SK-N-SH treated with all-trans-retinoic acid at 6 μM for 48 hours (cell line): ENCODE results near the gene POLK.
"Not testable (repeated sequence)": the region's sequence is repeated elsewhere in the genome, so short reads cannot be mapped to it uniquely, and the experiment has no call there.

Experiments used
- ATAC-seq: fragments of 200-7000 bp; cut with Tn5 transposase; 3 replicates; pipeline ENCODE4 v1.9.1; 2020; ENCODE audit warnings: mild to moderate bottlenecking, moderate library complexity
- ARNTL ChIP-seq: fragments of 450-650 bp; formaldehyde crosslinking; IDR thresholded peaks from 2 replicates; pipeline ENCODE4 v1.5.0; 2020; ENCODE audit warnings: low read depth, mild to moderate bottlenecking, moderate library complexity, borderline replicate concordance
- BACH2 ChIP-seq: fragments of 250-450 bp; sonication (Bioruptor Pico); IDR thresholded peaks from 2 replicates; pipeline ENCODE4 v1.9.0; 2021; ENCODE audit warnings: mild to moderate bottlenecking, borderline replicate concordance
- ESRRG ChIP-seq: fragments of 250-450 bp; sonication (Bioruptor Pico); IDR thresholded peaks from 2 replicates; pipeline ENCODE4 v1.6.1; 2021; ENCODE audit warnings: mild to moderate bottlenecking
- ISL1 ChIP-seq: fragments of 250-450 bp; sonication (Bioruptor Pico); IDR thresholded peaks from 2 replicates; pipeline ENCODE4 v2.1.2; 2022; ENCODE audit warnings: mild to moderate bottlenecking, moderate library complexity
- PPARA ChIP-seq: fragments of 250-450 bp; sonication (Bioruptor Pico); IDR thresholded peaks from 2 replicates; pipeline ENCODE4 v1.5.0; 2020; ENCODE audit warnings: mild to moderate bottlenecking, borderline replicate concordance
- RARB ChIP-seq: fragments of 250-450 bp; sonication (Bioruptor Pico); IDR thresholded peaks from 2 replicates; pipeline ENCODE4 v1.8.0; 2021; ENCODE audit warnings: mild to moderate bottlenecking, moderate library complexity
- SNAI2 ChIP-seq: fragments of 250-450 bp; sonication (Bioruptor Pico); IDR thresholded peaks from 2 replicates; pipeline ENCODE4 v1.5.0; 2020; ENCODE audit warnings: mild to moderate bottlenecking, moderate library complexity
- TCF4 ChIP-seq: fragments of 250-450 bp; sonication (Bioruptor Pico); IDR thresholded peaks from 2 replicates; pipeline ENCODE4 v1.8.0; 2021; ENCODE audit warnings: mild to moderate bottlenecking, moderate library complexity, borderline replicate concordance
- TOX ChIP-seq: fragments of 250-450 bp; sonication (Bioruptor Pico); IDR thresholded peaks from 2 replicates; pipeline ENCODE4 v1.8.0; 2021; ENCODE audit warnings: mild to moderate bottlenecking, moderate library complexity, borderline replicate concordance
- ZC3H10 ChIP-seq: fragments of 250-450 bp; sonication (Bioruptor Pico); IDR thresholded peaks from 2 replicates; pipeline ENCODE4 v1.5.1; 2021; ENCODE audit warnings: mild to moderate bottlenecking, moderate library complexity
- ZFP3 ChIP-seq: fragments of 250-450 bp; sonication (Bioruptor Pico); IDR thresholded peaks from 2 replicates; pipeline ENCODE4 v1.5.0; 2020; ENCODE audit warnings: mild to moderate bottlenecking, moderate library complexity
- ZNF565 ChIP-seq: fragments of 450-650 bp; formaldehyde crosslinking; conservative IDR thresholded peaks from 2 replicates; pipeline ENCODE4 v1.5.0; 2020; ENCODE audit warnings: low read depth, mild to moderate bottlenecking, moderate library complexity
- ZNF70 ChIP-seq: fragments of 450-650 bp; formaldehyde crosslinking; IDR thresholded peaks from 2 replicates; pipeline ENCODE4 v1.5.0; 2020; ENCODE audit warnings: mild to moderate bottlenecking, moderate library complexity
- ZNF8 ChIP-seq: fragments of 450-650 bp; formaldehyde crosslinking; IDR thresholded peaks from 2 replicates; pipeline ENCODE4 v1.5.0; 2020; ENCODE audit warnings: mild to moderate bottlenecking, moderate library complexity
- TF ChIP-seq, protein P1 (sequence below): fragments of 250-450 bp; sonication (Bioruptor Pico); IDR thresholded peaks from 2 replicates; pipeline ENCODE4 v1.8.0; 2020; ENCODE audit warnings: mild to moderate bottlenecking, moderate library complexity, borderline replicate concordance
- TF ChIP-seq, protein P2 (sequence below): fragments of 250-450 bp; sonication (Bioruptor Pico); IDR thresholded peaks from 2 replicates; pipeline ENCODE4 v1.5.1; 2021; ENCODE audit warnings: mild to moderate bottlenecking, moderate library complexity
- TF ChIP-seq, protein P3 (sequence below): fragments of 250-450 bp; sonication (Bioruptor Pico); IDR thresholded peaks from 2 replicates; pipeline ENCODE4 v1.8.0; 2021; ENCODE audit warnings: low read depth, mild to moderate bottlenecking, moderate library complexity, borderline replicate concordance
- TF ChIP-seq, protein P4 (sequence below): fragments of 250-450 bp; sonication (Bioruptor Pico); IDR thresholded peaks from 2 replicates; pipeline ENCODE4 v1.5.0; 2020; ENCODE audit warnings: mild to moderate bottlenecking, moderate library complexity

POLK gene

DNA sequence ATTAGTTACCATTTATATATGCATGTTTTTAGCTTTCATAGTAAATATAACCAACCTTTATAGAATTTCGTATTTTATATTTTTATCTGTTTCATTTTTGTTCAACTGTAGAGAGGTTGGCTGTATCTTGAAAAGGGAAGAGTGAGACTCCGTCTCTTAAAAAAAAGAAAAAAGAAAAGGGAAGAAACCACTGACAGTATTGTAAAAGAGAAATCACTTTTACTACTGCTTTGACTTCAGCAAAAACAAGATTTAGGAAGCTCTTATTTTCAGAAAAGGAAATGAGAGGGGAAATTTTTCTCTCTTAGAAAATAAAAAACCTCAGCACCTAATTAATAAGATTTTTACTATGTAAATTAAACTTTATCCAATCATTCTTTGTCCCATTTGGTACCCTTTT, 14.4 kb downstream of the POLK start (continued):
- TF ChIP-seq TCF4: no peak

DNA sequence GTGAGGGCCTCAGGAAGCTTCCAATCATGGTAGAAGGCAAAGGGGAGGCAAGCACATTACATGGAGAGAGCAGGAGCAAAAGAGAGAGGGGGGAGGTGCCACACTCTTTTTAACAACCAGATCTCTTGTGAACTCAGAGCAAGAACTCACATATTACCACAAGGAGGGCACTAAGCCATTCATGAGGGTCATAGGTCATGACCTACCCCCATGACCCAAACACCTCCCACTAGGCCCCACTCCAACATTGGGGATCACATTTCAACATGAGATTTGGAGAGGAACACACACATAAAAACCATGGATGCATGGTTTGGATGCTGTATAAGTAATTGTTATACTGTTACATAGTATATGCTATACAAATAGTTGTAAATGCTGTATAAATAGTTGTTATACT, 17.5 kb downstream of the POLK start:
- no peak for ATAC-seq
- TF ChIP-seq ZNF8 (no peak), ZFP3 (CRISPR knock-in tag) (no peak), ISL1 (CRISPR knock-in tag) (no peak), ZNF565 (no peak), ZC3H10 (CRISPR knock-in tag) (no peak), ARNTL (CRISPR knock-in tag) (no peak), BACH2 (CRISPR knock-in tag) (no peak), PPARA (CRISPR knock-in tag) (no peak), ESRRG (no peak), ZNF70 (CRISPR knock-in tag) (no peak)
- TF ChIP-seq, protein P1, sequence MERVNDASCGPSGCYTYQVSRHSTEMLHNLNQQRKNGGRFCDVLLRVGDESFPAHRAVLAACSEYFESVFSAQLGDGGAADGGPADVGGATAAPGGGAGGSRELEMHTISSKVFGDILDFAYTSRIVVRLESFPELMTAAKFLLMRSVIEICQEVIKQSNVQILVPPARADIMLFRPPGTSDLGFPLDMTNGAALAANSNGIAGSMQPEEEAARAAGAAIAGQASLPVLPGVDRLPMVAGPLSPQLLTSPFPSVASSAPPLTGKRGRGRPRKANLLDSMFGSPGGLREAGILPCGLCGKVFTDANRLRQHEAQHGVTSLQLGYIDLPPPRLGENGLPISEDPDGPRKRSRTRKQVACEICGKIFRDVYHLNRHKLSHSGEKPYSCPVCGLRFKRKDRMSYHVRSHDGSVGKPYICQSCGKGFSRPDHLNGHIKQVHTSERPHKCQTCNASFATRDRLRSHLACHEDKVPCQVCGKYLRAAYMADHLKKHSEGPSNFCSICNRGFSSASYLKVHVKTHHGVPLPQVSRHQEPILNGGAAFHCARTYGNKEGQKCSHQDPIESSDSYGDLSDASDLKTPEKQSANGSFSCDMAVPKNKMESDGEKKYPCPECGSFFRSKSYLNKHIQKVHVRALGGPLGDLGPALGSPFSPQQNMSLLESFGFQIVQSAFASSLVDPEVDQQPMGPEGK (CRISPR knock-in tag): no peak
- TF ChIP-seq, protein P2, sequence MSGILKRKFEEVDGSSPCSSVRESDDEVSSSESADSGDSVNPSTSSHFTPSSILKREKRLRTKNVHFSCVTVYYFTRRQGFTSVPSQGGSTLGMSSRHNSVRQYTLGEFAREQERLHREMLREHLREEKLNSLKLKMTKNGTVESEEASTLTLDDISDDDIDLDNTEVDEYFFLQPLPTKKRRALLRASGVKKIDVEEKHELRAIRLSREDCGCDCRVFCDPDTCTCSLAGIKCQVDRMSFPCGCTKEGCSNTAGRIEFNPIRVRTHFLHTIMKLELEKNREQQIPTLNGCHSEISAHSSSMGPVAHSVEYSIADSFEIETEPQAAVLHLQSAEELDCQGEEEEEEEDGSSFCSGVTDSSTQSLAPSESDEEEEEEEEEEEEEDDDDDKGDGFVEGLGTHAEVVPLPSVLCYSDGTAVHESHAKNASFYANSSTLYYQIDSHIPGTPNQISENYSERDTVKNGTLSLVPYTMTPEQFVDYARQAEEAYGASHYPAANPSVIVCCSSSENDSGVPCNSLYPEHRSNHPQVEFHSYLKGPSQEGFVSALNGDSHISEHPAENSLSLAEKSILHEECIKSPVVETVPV (CRISPR knock-in tag): no peak
- TF ChIP-seq, protein P3, sequence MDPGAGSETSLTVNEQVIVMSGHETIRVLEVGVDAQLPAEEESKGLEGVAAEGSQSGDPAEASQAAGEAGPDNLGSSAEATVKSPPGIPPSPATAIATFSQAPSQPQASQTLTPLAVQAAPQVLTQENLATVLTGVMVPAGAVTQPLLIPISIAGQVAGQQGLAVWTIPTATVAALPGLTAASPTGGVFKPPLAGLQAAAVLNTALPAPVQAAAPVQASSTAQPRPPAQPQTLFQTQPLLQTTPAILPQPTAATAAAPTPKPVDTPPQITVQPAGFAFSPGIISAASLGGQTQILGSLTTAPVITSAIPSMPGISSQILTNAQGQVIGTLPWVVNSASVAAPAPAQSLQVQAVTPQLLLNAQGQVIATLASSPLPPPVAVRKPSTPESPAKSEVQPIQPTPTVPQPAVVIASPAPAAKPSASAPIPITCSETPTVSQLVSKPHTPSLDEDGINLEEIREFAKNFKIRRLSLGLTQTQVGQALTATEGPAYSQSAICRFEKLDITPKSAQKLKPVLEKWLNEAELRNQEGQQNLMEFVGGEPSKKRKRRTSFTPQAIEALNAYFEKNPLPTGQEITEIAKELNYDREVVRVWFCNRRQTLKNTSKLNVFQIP (CRISPR knock-in tag): no peak
- TF ChIP-seq, protein P4, sequence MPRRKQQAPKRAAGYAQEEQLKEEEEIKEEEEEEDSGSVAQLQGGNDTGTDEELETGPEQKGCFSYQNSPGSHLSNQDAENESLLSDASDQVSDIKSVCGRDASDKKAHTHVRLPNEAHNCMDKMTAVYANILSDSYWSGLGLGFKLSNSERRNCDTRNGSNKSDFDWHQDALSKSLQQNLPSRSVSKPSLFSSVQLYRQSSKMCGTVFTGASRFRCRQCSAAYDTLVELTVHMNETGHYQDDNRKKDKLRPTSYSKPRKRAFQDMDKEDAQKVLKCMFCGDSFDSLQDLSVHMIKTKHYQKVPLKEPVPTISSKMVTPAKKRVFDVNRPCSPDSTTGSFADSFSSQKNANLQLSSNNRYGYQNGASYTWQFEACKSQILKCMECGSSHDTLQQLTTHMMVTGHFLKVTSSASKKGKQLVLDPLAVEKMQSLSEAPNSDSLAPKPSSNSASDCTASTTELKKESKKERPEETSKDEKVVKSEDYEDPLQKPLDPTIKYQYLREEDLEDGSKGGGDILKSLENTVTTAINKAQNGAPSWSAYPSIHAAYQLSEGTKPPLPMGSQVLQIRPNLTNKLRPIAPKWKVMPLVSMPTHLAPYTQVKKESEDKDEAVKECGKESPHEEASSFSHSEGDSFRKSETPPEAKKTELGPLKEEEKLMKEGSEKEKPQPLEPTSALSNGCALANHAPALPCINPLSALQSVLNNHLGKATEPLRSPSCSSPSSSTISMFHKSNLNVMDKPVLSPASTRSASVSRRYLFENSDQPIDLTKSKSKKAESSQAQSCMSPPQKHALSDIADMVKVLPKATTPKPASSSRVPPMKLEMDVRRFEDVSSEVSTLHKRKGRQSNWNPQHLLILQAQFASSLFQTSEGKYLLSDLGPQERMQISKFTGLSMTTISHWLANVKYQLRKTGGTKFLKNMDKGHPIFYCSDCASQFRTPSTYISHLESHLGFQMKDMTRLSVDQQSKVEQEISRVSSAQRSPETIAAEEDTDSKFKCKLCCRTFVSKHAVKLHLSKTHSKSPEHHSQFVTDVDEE (CRISPR knock-in tag): no peak
- TF ChIP-seq, all 23 proteins: peak for 0

DNA sequence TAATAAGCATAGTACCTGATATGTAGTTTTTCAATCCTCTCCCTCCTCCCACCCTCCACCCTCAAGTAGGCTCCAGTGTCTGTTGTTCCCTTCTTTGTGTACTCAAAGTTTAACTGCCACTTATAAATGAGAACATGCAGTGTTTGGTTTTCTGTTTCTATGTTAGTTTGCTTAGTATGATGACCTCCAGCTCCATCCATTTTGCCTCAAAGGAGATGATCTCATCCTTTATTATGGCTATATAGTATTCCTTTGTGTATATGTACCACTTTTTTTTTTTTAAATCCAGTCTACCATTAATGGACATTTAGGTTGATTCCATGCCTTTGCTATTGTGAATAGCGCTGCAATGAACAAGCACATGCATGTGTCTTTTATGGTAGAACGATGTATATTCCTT, 20.5 kb downstream of the POLK start:
- no peak for ATAC-seq
- TF ChIP-seq ESRRG (no peak), ZNF8 (peak; percentile 60; the same call in 1 of the 2 replicates), ZNF70 (CRISPR knock-in tag) (peak; percentile 44; the same call in 1 of the 2 replicates), SNAI2 (CRISPR knock-in tag) (no peak), PPARA (CRISPR knock-in tag) (no peak), ISL1 (CRISPR knock-in tag) (no peak), TCF4 (no peak)
- TF ChIP-seq, protein P1 (CRISPR knock-in tag): no peak

DNA sequence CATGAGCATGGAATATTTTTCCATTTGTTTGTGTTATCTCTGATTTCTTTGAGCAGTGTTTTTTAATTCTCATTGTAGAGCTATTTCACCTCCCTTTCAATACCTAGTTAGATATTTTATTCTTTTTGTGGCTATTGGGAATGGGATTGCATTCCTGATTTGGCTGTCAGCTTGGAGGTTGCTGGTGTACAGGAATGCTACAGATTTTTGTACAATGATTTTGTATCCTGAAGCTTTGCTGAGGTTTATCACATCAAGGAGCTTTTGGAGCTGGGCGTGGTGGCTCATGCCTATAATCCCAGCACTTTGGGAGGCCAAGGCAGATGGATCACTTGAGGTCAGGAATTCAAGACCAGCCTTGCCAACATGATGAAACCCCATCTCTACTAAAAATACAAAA, 22.0 kb downstream of the POLK start:
- ATAC-seq: not testable (repeated sequence)

DNA sequence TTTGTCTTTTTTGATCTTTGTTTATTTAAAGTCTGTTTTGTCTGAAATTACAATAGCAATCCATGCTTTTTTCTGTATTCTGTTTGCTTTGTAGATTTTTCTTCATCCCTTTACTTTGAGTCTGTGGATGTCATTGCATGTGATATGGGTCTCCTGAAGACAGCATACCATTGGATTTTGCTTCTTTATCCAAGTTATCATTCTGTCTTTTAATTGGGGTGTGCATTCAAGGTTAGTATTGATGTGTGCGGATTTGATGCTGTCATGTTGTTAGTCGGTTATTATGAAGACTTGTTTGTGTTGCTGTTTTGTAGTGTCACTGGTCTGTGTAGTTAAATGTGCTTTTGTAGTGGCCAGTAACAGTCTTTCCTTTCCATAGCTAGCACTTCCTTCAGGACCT, 23.0 kb downstream of the POLK start:
- TF ChIP-seq TOX (CRISPR knock-in tag) (no peak), ESRRG (no peak), ZNF8 (no peak), RARB (CRISPR knock-in tag) (no peak), ZNF565 (no peak)
- TF ChIP-seq, protein P3 (CRISPR knock-in tag): no peak
- TF ChIP-seq, all 23 proteins: peak for 0
- no peak for ATAC-seq
